Ovary (tissue), 9 donors: ENCODE measurements around the gene APBB2. TPM values are rescaled to one million over a fixed set of nuclear protein-coding genes. Genes with fewer than 3 reads are reported as not detected.

Experiments
- DNase-seq, 5 donors: peaks; one replicate each; pipeline ENCODE4 v3.0.0-alpha.2; 2019 to 2020
- H3K27ac ChIP-seq, 2 donors: fragments of 200-600 bp; one replicate each; pipeline versions ENCODE4 v1.5.1 to v1.8.0; 2019 to 2022
- H3K27me3 ChIP-seq: fragments of 200-600 bp; one replicate; pipeline ENCODE4 v1.8.0; 2022
- H3K36me3 ChIP-seq: fragments of 200-600 bp; sonication (generic); one replicate; pipeline ENCODE4 v1.5.1; 2019
- H3K4me1 ChIP-seq: one replicate; pipeline ENCODE4 v1.8.1; 2013; ENCODE audit warnings: mild to moderate bottlenecking, moderate library complexity; ENCODE audit not compliant: insufficient read depth
- H3K4me3 ChIP-seq: fragments of 200-600 bp; sonication (generic); one replicate; pipeline ENCODE4 v1.5.1; 2017
- H3K9me3 ChIP-seq, 2 donors: fragments of 200-600 bp in 1 of 2; sonication (generic) in 1 of 2; one replicate each; pipeline versions ENCODE4 v1.5.1 to v1.8.1; 2013 to 2019; ENCODE audit warnings: mild to moderate bottlenecking in 1 of 2, moderate library complexity in 1 of 2
- EP300 ChIP-seq: sonication (generic); formaldehyde crosslinking; IDR thresholded peaks from one replicate; pipeline ENCODE4 v1.6.1; 2017; ENCODE audit warnings: antibody characterized with exemption
- POLR2A ChIP-seq: fragments of 450-650 bp; IDR thresholded peaks from one replicate; pipeline ENCODE4 v1.6.1; 2017; ENCODE audit warnings: antibody characterized with exemption, mild to moderate bottlenecking, moderate library complexity
- WGBS, 3 donors: extraction: QIAGEN DNeasy Blood & Tissue Kit in 1 of 3; methylation state at CpG; one replicate each; pipeline versions ENCODE4 v1.1.5 to v1.1.7; 2013 to 2017; 5-methylcytosine and 5-hydroxymethylcytosine counted together
- intact Hi-C, 4 donors: fragments of 100-400 bp; cut with DNase I; formaldehyde crosslinking; loops; one replicate each; pipeline versions ENCODE4 v1.11.0 to v1.15.1; 2022 to 2023
- polyA plus RNA-seq, 2 donors: library from polyadenylated mRNA; stranded (reverse); fragments of 200-250 nt in 1 of 2; fragments of 350-450 nt in 1 of 2; fragmentation: Illumina TruSeq in 1 of 2; extraction: RNeasy Lipid Tissue Mini Kit (QIAGEN cat#74804) in 1 of 2; gene quantifications; one replicate each; pipeline ENCODE4 v1.2.3, GENCODE V29; 2013 to 2014
- total RNA-seq, 7 donors: library from RNA; depleted of rRNA in 2 of 7; stranded (reverse); fragments of >200 nt in 2 of 7; fragmentation: NEBNext Ultra II Directional in 3 of 7; extraction: Animal tissue kit (Norgen Biotek cat#: 25700) in 3 of 7; gene quantifications; one replicate each; pipeline versions ENCODE4 v1.1.0 to v1.2.4, GENCODE V29; 2016 to 2023
- TF ChIP-seq, protein P1 (sequence below), 3 donors: fragments of 450-650 bp in 2 of 3; fragments of 200-600 bp in 1 of 3; IDR thresholded peaks; one replicate each; pipeline versions ENCODE4 v1.5.1 to v1.8.0; 2016 to 2022; ENCODE audit warnings: antibody characterized with exemption in 3 of 3, mild to moderate bottlenecking in 1 of 3
- donor health status: DM: no; HTN: no; CAD: no; lungs with moderate emphysema.
- donor health status: DM: no; HTN: no; CAD: no.
- donor health status: Bipolar disorder and iron deficiency.
- donor health status: DM: yes; HTN: yes; CAD: no.
- donor health status: DM: no; HTN: no; CAD: no.
- donor health status: DM: yes; HTN: yes; CAD: no.

The APBB2 gene
- total and polyA plus RNA-seq, 9 donors: 30.9 to 163 (median 80.1) TPM

DNA sequence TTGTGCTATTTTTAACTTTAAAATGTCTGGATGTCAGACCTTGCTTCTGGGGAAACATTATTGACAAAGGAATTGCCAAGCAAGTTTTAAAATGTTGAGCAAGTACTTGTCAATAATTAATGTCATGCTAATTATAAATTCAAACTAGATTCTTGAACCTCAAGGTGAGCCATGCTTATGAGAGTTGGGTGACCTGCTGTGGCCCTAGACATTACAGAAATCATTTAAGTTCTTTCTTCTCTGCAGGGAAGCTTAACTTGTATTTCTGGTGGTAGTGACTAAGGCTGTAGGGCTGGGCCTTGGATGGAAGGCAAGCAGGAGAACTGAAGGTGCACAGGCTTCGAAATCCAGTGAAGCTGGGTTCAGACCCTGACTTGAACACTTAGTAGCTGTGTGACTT is 27.6 kb upstream of the APBB2 start:
- H3K4me3 ChIP-seq: no peak overlapping the region
- no peaks in the 10 kb centered on the region for H3K36me3 ChIP-seq
- intact Hi-C loops: no loop called here
- H3K27me3 ChIP-seq: no peaks in the 10 kb centered on the region
- H3K9me3 ChIP-seq: no peaks in the 10 kb centered on the region
- H3K27ac ChIP-seq: no peak overlapping the region
- TF ChIP-seq, protein P1, sequence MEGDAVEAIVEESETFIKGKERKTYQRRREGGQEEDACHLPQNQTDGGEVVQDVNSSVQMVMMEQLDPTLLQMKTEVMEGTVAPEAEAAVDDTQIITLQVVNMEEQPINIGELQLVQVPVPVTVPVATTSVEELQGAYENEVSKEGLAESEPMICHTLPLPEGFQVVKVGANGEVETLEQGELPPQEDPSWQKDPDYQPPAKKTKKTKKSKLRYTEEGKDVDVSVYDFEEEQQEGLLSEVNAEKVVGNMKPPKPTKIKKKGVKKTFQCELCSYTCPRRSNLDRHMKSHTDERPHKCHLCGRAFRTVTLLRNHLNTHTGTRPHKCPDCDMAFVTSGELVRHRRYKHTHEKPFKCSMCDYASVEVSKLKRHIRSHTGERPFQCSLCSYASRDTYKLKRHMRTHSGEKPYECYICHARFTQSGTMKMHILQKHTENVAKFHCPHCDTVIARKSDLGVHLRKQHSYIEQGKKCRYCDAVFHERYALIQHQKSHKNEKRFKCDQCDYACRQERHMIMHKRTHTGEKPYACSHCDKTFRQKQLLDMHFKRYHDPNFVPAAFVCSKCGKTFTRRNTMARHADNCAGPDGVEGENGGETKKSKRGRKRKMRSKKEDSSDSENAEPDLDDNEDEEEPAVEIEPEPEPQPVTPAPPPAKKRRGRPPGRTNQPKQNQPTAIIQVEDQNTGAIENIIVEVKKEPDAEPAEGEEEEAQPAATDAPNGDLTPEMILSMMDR (IDR thresholded peaks at IDR 0.05): no peak
- TF ChIP-seq EP300: no peak
- TF ChIP-seq POLR2A: no peak
- H3K4me1 ChIP-seq: no peaks in the 10 kb centered on the region
- WGBS, 3 donors: 89 to 98% (median 96%) methylated on average over 1 of the region's 1 CpG
- no peak for DNase-seq

DNA sequence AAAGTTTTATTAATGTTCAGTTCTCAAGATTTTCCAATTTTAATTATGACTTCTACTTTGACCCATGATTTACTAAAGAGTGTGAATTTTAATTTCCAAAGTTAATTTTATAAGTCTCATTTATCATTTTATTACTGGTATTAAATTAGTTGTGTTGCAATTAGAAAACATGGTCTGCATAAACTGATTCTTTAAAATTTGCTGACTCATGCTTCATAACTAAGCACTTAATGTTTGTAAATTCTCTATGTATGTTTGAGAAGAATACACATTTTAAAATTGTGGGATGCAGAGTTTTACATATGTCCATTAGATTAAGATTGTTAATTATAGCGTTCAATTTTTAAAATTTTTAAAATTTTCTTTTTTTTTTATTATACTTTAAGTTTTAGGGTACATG is 22.2 kb upstream of the APBB2 start:
- WGBS, 3 donors: 45 to 98% (median 93%) methylated on average over 1 of the region's 1 CpG
- no peak for DNase-seq
- H3K9me3 ChIP-seq: no peaks in the 10 kb centered on the region
- H3K27me3 ChIP-seq: no peaks in the 10 kb centered on the region
- no peaks in the 10 kb centered on the region for H3K36me3 ChIP-seq
- no peaks in the 10 kb centered on the region for H3K4me1 ChIP-seq
- H3K4me3 ChIP-seq: no peak overlapping the region
- intact Hi-C loops: no loop called here
- H3K27ac ChIP-seq: no peak overlapping the region
- TF ChIP-seq POLR2A: no peak
- TF ChIP-seq EP300: no peak
- TF ChIP-seq, protein P1 (IDR thresholded peaks at IDR 0.05): no peak

DNA sequence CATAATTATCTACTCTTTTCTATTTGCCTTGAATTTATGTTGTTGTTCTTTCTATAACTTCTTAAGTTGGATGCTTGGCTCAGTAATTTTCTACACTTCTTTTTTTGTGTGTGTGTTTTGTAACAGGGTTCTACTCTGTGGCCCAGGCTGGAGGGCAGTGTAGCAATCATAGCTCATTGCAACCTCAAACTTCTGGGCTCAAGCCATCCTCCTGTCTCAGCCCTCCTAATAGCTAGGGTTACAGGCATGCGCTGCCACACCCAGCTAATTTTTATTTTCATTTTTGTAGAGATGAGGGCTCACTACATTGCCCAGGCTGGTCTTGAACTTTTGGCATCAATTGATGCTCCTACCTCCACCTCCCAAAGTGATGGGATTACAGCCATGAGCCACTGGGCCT is 21.7 kb upstream of the APBB2 start:
- WGBS, 3 donors: 82 to 100% (median 98%) methylated on average over 1 of the region's 1 CpG
- Histone ChIP-seq H3K27me3 (no peaks in the 10 kb centered on the region), H3K4me3 (no peak overlapping the region), H3K4me1 (no peaks in the 10 kb centered on the region), H3K27ac (no peak overlapping the region), H3K36me3 (no peaks in the 10 kb centered on the region), H3K9me3 (no peaks in the 10 kb centered on the region)
- intact Hi-C loops: no loop called here
- DNase-seq: no peak
- TF ChIP-seq EP300 (no peak), POLR2A (no peak)
- TF ChIP-seq, protein P1 (IDR thresholded peaks at IDR 0.05): no peak

DNA sequence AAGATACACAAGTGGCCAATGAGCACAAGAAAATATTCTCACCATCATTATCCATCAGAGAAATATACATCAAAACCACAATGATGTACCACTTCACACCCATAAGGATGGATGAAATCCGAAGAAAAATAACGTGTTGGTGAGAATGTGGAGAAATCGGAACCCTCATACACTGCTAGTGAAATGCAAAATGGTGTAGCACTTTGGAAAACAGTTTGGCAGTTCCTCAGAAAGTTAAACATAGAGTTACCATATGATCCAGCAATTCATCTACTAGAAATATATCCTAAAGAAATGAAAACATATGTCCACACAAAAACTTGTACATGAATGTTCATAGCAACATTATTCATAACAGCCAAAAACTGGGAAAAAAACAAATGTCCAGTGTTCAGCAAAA is 18.5 kb upstream of the APBB2 start:
- intact Hi-C loops: no loop called here
- TF ChIP-seq, protein P1 (IDR thresholded peaks at IDR 0.05): no peak
- TF ChIP-seq POLR2A: no peak

DNA sequence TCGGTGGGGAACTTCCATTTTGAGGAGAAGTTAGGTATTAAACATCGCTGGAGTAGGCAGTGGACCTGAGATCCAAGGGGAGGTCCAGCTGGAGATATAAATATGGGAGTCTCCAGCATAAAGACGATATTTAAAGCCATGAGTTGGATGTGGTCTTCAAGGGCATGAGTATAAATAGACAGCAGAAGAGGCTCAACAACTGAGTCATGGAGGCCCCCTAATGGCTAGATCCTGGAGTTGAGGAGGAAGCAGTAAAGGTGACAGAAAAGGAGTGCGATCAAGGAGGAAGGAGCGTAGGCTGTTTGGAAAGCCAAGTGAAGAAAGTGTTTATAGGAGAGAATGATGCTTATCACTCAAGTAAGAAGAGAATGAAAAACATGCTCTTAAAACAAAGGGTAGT is 18.1 kb upstream of the APBB2 start:
- no peak overlapping the region for H3K4me3 ChIP-seq
- no peaks in the 10 kb centered on the region for H3K9me3 ChIP-seq
- H3K4me1 ChIP-seq: no peaks in the 10 kb centered on the region
- TF ChIP-seq POLR2A (no peak), EP300 (no peak)
- TF ChIP-seq, protein P1 (IDR thresholded peaks at IDR 0.05): no peak
- WGBS, 3 donors: 59 to 80% (median 65%) methylated on average over 5 of the region's 5 CpGs
- H3K36me3 ChIP-seq: no peaks in the 10 kb centered on the region
- DNase-seq: no peak
- no peak overlapping the region for H3K27ac ChIP-seq
- no peaks in the 10 kb centered on the region for H3K27me3 ChIP-seq
- intact Hi-C loops: no loop called here

More for the DNA sequence above, 18.5 kb upstream of the APBB2 start:
- Histone ChIP-seq H3K9me3 (no peaks in the 10 kb centered on the region), H3K27ac (no peak overlapping the region), H3K36me3 (no peaks in the 10 kb centered on the region), H3K27me3 (no peaks in the 10 kb centered on the region), H3K4me3 (no peak overlapping the region), H3K4me1 (no peaks in the 10 kb centered on the region)
- 85 to 89% (median 89%) methylated on average over 3 of the region's 3 CpGs for WGBS, 3 donors
- no peak for DNase-seq
